ENCODE data around the gene SMS. TPM values are rescaled to one million over a fixed set of nuclear protein-coding genes. Genes with fewer than 3 reads are reported as not detected.

The SMS gene
- total and polyA plus RNA-seq, 2 of the 4 experiments (the other 2 are of a cell fraction), result 176 to 230 TPM

GRCh38 chrX:22004866-22005265, 64.4 kb downstream of the SMS start:
- no peak overlapping the region for H3K4me3 ChIP-seq (ENCODE audit: insufficient read depth, low read depth, low read length)
- TF ChIP-seq MXI1 (IDR thresholded peaks at IDR 0.05; ENCODE audit: borderline replicate concordance, low read depth, low read length) (no peak), SMC3 (IDR thresholded peaks at IDR 0.05; ENCODE audit: low read depth, low read length) (no peak), POLR2A (IDR thresholded peaks at IDR 0.05; ENCODE audit: low read depth, low read length) (no peak), CEBPB (IDR thresholded peaks at IDR 0.05; ENCODE audit: low read depth, low read length) (no peak), ELK1 (IDR thresholded peaks at IDR 0.05; ENCODE audit: borderline replicate concordance, low read depth, low read length) (no peak), CHD1 (IDR thresholded peaks at IDR 0.05; ENCODE audit: low read depth, low read length) (no peak), BHLHE40 (IDR thresholded peaks at IDR 0.05; ENCODE audit: low read depth, low read length) (no peak), FOS (IDR thresholded peaks at IDR 0.05; ENCODE audit: low read depth, low read length) (no peak), NFE2L2 (IDR thresholded peaks at IDR 0.05; ENCODE audit: low read depth, low read length) (no peak), RCOR1 (IDR thresholded peaks at IDR 0.05; ENCODE audit: insufficient replicate concordance, low read length) (no peak), RAD21 (IDR thresholded peaks at IDR 0.05; ENCODE audit: low read length) (no peak), MAFK (IDR thresholded peaks at IDR 0.05; ENCODE audit: low read depth, low read length) (no peak), USF2 (IDR thresholded peaks at IDR 0.05; ENCODE audit: low read depth, low read length) (no peak), MAZ (IDR thresholded peaks at IDR 0.05; ENCODE audit: borderline replicate concordance, low read depth, low read length) (no peak), CTCF (conservative IDR thresholded peaks at IDR 0.05; ENCODE audit: low read depth, low read length) (no peak), RFX5 (IDR thresholded peaks at IDR 0.05; ENCODE audit: low read depth, low read length) (no peak)
- H3K9me1 ChIP-seq (ENCODE audit: insufficient read depth, low read length), result no peaks in the 10 kb centered on the region
- peaks cover 2% of the 10 kb centered on the region; the same call in 1 of the 2 replicates for H3K36me3 ChIP-seq (ENCODE audit: control insufficient read depth, insufficient read depth, low read length)
- H3K4me1 ChIP-seq (ENCODE audit: control insufficient read depth, insufficient read depth, low read length), result no peaks in the 10 kb centered on the region
- 70% methylated on average over 2 of the region's 10 CpGs; no CpG with 5 or more reads in 1 of the 2 experiments for WGBS, 2 experiments (ENCODE audit: extremely low coverage in 2 of 2, insufficient read length in 1 of 2)
- ChIA-PET CTCF (interaction anchor here (0.7 kb wide), 1 partner anchor 204 kb away, joined by 3 read pairs; no protein-coding TSS in a partner anchor), POLR2A (ENCODE audit: unreplicated experiment) (no interaction called here)
- ATAC-seq (ENCODE audit: low read depth) (no peak), DNase-seq (no peak)
- no peak overlapping the region for H2BK120ac ChIP-seq (ENCODE audit: low read depth, low read length)
- H3K14ac ChIP-seq (replicated peaks; ENCODE audit: low read depth, low read length), result no peak overlapping the region
- no peak overlapping the region for H2AK5ac ChIP-seq (ENCODE audit: low read depth, low read length)
- no peak overlapping the region for H2BK20ac ChIP-seq (ENCODE audit: low read depth, low read length)
- H3K9me3 ChIP-seq (ENCODE audit: control insufficient read depth, insufficient read depth, low read length), result no peaks in the 10 kb centered on the region
- in situ Hi-C loops (cut with MboI; ENCODE audit: low sequenced_read_pairs) (no loop called here), dilution Hi-C loops (cut with HindIII; ENCODE audit: low sequenced_read_pairs, unreplicated experiment) (no loop called here), intact Hi-C loops (cut with micrococcal nuclease) (no loop called here)
- no peak overlapping the region for H2BK5ac ChIP-seq (ENCODE audit: low read depth, low read length, poor library complexity, severe bottlenecking)
- H3K9ac ChIP-seq (ENCODE audit: low read depth, low read length), result no peak overlapping the region
- no peaks in the 10 kb centered on the region for H3K79me1 ChIP-seq (ENCODE audit: low read depth in 1 of 2, low read length in 2 of 2)
- H3K4ac ChIP-seq (ENCODE audit: low read depth, low read length), result no peak overlapping the region
- H3K4me2 ChIP-seq (ENCODE audit: low read depth, low read length), result no peak overlapping the region
- H2AK9ac ChIP-seq (replicated peaks; ENCODE audit: low read depth, low read length, poor library complexity), result no peak overlapping the region
- no peak overlapping the region for H4K91ac ChIP-seq (ENCODE audit: insufficient read depth, low read depth, low read length)
- H2AFZ ChIP-seq (replicated peaks; ENCODE audit: low read length, poor library complexity), result no peak overlapping the region
- H4K8ac ChIP-seq (ENCODE audit: low read depth in 2 of 2, low read length in 2 of 2), result no peak overlapping the region
- no peaks in the 10 kb centered on the region for H4K20me1 ChIP-seq (ENCODE audit: insufficient read depth, low read length)
- no peak overlapping the region for H2BK15ac ChIP-seq (ENCODE audit: low read depth, low read length)
- H4K5ac ChIP-seq (ENCODE audit: low read depth, low read length), result no peak overlapping the region
- no peaks in the 10 kb centered on the region for H3K27me3 ChIP-seq (ENCODE audit: control insufficient read depth, insufficient read depth, low read length)
- no peak overlapping the region for H3K27ac ChIP-seq (ENCODE audit: insufficient read depth, low read length)
- BruUV-seq (replicated peaks), result no TSS peak
- H3K18ac ChIP-seq (ENCODE audit: low read depth, low read length), result no peak overlapping the region
- no peak overlapping the region for H3K23ac ChIP-seq (ENCODE audit: low read depth, low read length)
- H3K56ac ChIP-seq (ENCODE audit: extremely low read depth, insufficient read depth, low read length), result no peak overlapping the region
